SIG-M5 treated with dmso at 0.1 percent for 504 hours (cell line): ENCODE measurements around the gene ZRSR2.

Experiments used
- DNase-seq: peaks from one replicate; lab custom pipeline; 2025; ENCODE audit not compliant: unreplicated experiment; lab: John Stamatoyannopoulos, UW

The ZRSR2 gene

DNA sequence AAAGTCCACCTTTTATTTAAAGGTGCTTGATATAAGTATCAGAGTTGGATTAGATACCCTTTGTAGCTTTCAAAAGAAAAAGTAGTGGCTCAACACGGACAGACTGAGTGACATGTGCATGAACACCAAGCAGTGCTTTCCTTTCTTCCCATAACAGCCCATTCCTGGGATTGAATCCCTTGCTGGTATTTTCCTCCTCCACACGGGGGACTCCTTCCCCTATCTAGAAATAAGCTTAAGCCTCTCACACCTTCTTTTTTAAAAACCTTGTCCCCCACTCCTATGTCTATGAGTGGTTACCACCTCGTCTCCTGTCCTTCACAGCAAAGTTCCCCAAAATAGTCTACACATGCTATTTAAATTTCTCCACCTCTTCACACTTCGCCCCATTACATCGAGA, 59.3 kb downstream of the ZRSR2 start:
- DNase-seq, result no peak

GRCh38 chrX:15853586-15854079, 63.3 kb downstream of the ZRSR2 start:
- no peak for DNase-seq

DNA sequence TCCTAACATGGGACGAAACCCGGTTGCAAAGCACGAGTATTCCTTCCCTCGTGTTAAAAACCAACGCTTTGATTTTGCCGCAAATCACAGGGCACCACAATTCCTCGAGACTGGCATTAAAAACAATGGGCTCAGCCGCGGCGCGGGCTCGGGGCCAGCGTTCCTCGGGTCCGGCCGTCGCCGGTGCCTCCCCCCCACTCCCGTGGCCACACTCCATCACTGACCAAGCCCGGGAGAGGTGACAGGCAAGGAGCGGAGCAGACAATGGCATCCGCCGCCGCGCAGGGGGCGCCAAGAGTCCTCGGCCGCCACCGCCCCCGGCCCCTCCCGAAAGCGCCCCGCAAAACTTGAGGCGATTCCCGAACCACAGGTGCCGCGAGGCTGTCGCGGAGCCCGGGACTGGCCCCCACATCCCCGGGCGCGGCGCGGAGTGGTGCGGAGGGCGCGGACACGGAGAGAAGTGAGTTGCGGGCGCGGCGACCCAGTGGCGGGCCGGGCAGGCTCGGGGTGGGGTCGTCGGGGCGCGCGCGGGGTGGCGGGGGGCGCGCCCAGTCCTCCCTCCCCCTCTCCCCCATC, 63.9 kb downstream of the ZRSR2 start:
- DNase-seq, result peak; percentile 2

DNA sequence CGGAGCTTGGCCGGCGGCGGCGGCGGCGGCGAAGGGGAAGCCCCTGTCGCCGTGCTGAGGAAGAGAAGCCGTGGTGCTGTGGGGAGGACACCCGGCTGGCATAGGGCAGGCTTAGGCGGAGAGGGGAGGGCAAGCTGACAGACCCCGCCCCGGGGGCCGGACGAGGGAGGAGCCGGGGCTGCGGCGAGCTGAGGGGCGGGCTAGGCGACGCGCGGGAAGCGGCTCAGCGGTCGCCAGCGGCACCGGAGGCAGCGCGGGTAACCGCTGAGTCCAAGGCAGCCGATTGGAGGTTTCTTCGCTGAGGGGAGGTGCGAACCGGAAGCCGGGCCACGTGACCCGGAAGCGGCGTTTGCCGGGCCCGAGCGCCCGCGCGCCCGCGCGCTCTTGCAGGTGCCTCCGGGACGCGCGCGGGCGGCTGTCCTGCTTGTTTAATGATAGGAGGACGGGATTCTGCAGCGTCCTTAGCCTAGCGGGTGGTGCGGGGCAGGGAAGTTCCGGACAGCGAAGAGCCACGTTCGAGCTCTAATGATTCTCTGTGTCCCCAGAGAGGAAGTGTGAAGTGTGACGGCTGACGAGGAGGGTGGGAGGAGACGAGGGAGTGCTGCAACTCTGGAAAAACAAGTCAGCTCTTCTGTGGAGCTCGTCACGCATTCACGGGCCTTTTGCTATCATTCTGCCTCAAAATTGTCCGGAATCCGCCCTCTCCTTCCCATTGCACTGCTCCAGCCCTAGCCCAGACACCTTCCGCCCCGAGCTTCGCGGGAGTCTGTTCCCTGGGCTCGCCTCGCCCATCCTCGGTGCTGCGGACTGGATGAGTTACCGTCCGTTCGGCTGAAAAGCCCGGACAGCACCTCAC, 64.7 kb downstream of the ZRSR2 start, which contains the start of gene AP1S2:
TSS of gene AP1S2 (minus strand) at position 102 of the 856 bp plus-strand sequence. CDS start 2,289 bp downstream, outside the sequence.
- peak; percentile 93 for DNase-seq

- no peak for DNase-seq
Measured at GRCh38 chrX:15855568-15856221, 65.4 kb downstream of the ZRSR2 start.

DNA sequence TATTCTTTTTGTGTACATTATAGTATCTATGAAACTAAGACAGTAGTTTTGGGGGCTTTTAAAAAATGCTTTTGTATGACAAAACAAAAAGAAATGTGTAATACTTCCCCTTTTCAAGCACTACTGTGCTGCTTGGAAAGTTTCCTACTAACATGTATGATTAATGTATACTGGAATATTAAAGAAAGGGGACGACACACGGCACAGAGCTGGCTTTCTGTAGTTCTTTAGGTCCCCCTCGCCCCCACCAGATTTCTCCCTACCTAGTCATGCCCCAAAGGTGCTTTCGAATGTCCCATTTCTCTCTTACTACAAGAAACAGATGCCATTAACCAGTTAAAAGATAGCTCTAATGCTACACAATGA, 65.9 kb downstream of the ZRSR2 start:
- peak; percentile 30 for DNase-seq

DNA sequence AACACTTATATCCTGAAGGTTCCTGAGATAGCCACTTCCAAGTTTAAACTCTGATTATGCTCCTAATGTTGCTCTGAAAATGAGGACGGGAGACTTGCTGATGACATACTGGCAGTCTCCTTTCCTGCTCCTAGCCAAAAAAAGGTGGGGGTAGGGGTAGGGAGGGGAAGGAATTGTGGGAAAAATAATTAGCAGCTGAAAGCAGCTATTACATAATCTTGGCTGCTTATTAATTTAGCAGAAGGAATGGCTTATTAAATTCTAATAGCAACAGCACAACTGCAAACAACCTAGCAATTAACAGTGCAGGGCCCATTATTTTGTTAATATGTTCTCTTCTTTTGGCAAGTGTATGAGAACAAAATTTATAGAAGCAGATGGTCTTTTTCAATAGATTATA, 66.4 kb downstream of the ZRSR2 start:
- no peak for DNase-seq

DNA sequence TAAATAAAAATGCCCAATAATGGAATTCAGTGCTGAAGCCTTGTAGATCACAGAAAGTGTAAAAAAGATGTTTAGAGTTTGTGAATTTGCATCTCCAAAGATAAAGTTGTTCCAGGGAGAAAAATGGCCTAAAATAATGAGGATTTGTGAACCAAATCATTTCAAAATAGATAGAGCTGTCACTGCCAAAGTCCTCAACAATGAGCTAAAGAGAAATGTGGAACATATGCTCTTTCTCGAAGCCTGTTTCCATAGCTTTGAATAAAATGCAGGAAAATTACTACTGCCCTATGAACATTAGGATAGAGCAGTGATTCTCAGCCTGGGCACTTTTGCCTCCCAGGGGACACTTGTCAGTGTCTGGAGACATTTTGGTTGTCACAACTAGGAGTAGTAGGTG, 67.8 kb downstream of the ZRSR2 start:
- no peak for DNase-seq

DNA sequence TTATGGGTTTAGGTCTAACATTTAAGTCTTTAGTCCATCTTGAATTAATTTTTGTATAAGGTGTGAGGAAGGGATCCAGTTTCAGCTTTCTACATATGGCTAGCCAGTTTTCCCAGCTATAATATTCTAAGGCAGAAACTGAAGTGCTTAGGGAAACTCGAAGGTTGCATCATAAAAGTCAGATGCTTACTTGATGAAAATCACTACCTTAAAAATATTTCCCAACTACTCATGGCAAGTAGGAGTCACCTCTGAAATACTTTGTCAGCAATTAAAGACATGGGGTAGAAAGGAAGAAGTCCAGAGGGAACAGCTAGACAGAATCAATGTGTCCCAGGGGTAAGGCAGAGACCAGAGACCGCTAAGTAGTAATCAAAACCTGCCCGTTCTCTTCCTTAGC, 70.6 kb downstream of the ZRSR2 start:
- DNase-seq, result no peak

DNA sequence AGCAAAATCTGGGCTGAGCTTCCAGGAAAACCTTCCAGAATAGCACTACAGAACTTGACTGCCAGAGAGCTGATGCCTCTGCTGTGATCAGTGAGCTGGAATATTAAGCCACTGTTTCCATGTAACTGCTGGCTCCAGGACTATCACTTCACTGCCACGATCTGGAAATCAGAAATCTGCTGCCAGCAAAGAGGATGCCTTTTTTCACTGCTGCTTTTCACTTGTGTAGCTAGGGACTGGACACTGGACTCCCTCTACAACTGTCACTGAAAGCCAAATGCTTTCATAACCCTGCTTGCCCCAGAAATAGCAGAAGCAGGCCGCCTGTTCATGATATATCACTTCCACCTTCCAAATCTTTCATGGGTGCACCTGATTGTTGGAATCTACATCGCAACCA, 73.7 kb downstream of the ZRSR2 start:
- DNase-seq, result no peak

- DNase-seq, result no peak
Measured at GRCh38 chrX:15864629-15865028, 74.3 kb downstream of the ZRSR2 start.

DNA sequence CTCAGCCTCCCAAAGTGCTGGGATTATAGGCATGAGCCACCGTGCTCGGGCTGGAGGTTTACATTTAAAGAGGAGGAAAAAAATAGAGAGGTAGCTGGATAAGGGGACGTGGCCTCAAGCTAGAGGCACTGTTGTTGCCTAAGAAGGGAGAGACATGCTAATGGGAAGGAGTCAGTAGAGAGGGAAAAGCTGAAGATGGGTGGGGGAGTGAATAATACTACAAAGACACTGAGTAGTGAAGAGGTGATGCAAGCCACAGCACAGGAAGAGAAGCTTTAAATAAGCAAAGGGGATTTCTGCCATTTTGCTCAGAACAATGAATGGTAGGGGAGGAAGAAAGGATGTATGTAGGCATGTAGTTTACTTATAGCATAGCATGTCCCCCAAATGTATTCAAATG, 75.9 kb downstream of the ZRSR2 start:
- no peak for DNase-seq

DNA sequence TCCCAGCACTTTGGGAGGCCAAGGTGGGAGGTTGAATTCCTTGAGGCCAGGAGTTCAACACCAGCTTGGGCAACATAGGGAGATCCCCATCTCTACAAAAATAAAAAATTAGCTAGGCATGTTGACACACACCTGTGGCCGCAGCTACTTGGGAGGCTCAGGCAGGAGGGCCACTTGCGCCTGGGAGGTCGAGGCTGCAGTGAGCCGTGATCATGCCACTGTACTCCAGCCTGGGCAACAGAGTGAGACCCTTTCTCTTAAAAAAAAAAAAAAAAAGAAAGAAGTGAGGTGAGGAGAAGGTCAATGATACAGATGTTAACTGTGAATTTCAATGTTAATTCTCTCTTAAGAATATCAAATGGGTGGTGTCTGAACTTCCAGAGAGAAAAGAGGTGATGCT, 79.4 kb downstream of the ZRSR2 start:
- DNase-seq, result no peak

- DNase-seq, result no peak
Measured at GRCh38 chrX:15870310-15870709, 80.0 kb downstream of the ZRSR2 start.
